Left lung (tissue), 10 donors: ENCODE data around the gene KRTAP10-6. TPM values are rescaled to one million over a fixed set of nuclear protein-coding genes. Genes with fewer than 3 reads are reported as not detected.

Experiments
- ATAC-seq: fragments of 200-7000 bp; cut with Tn5 transposase; one replicate; pipeline ENCODE4 v1.9.1; 2020; ENCODE audit warnings: moderate library complexity
- DNase-seq, 4 donors: peaks; one replicate each; pipeline ENCODE4 v3.0.0-alpha.2; 2013 to 2020
- H3K27ac ChIP-seq, 2 donors: fragments of 200-600 bp; sonication (generic) in 1 of 2; one replicate each; pipeline versions ENCODE4 v1.5.0 to v1.8.0; 2020 to 2021
- H3K27me3 ChIP-seq, 2 donors: fragments of 200-600 bp; sonication (generic) in 1 of 2; one replicate each; pipeline versions ENCODE4 v1.5.0 to v1.8.0; 2020 to 2021
- H3K36me3 ChIP-seq, 2 donors: fragments of 200-600 bp; sonication (generic) in 1 of 2; one replicate each; pipeline versions ENCODE4 v1.5.0 to v1.8.0; 2020 to 2021
- H3K4me1 ChIP-seq, 2 donors: fragments of 200-600 bp; one replicate each; pipeline ENCODE4 v1.8.0; 2021
- H3K4me3 ChIP-seq, 2 donors: fragments of 200-600 bp; sonication (generic) in 1 of 2; one replicate each; pipeline versions ENCODE4 v1.5.0 to v1.8.0; 2020 to 2021; ENCODE audit warnings: mild to moderate bottlenecking in 1 of 2
- H3K9me3 ChIP-seq, 2 donors: fragments of 200-600 bp; sonication (generic) in 1 of 2; one replicate each; pipeline versions ENCODE4 v1.5.0 to v1.8.0; 2020 to 2021
- CTCF ChIP-seq, 2 donors: fragments of 200-600 bp; sonication (generic) in 1 of 2; IDR thresholded peaks; one replicate each; pipeline versions ENCODE4 v1.5.0 to v1.8.0; 2021; ENCODE audit warnings: antibody characterized with exemption in 2 of 2
- intact Hi-C, 2 donors: fragments of 100-400 bp; cut with DNase I; formaldehyde crosslinking; loops; one replicate each; pipeline versions ENCODE4 v1.11.2 to v1.14.2; 2022
- polyA plus RNA-seq, 6 donors: library from polyadenylated mRNA; unstranded; fragments of 120-200 nt; gene quantifications; one replicate each; pipeline ENCODE4 v1.2.1, GENCODE V29; 2013; ENCODE audit not compliant: insufficient read length in 6 of 6
- total RNA-seq, 2 donors: library from RNA; stranded (reverse); fragmentation: NEBNext Ultra II Directional; extraction: Animal tissue kit (Norgen Biotek cat#: 25700); gene quantifications; one replicate each; pipeline ENCODE4 v1.2.1, GENCODE V29; 2021
- donor health status: DM: no; HTN: yes; CAD: no.
- donor health status: DM: no; HTN: no; CAD: no.

Gene KRTAP10-6
- total and polyA plus RNA-seq, 8 donors: not detected

GRCh38 chr21:44637018-44637850, 44.9 kb upstream of the KRTAP10-6 start, which contains the start of gene KRTAP10-10:
KRTAP10-10 (plus strand) TSS chr21:44637356; CDS start chr21:44637418, 62 bp downstream.
- no peaks in the 10 kb centered on the region for H3K4me1 ChIP-seq
- peak in 1 of 4 donors; percentile 63 for DNase-seq
- no peak for TF ChIP-seq CTCF (IDR thresholded peaks at IDR 0.05)
- intact Hi-C loops: no loop called here
- H3K4me3 ChIP-seq: no peak within 1 kb of the TSS
- no peak within 1 kb of the TSS for H3K27ac ChIP-seq
- H3K36me3 ChIP-seq: no peaks in the 10 kb centered on the region
- H3K27me3 ChIP-seq: peaks cover 0 to 28% of the 10 kb centered on the region in 2 donors
- no peak for ATAC-seq
- peaks cover 0 to 15% of the 10 kb centered on the region in 2 donors for H3K9me3 ChIP-seq

GRCh38 chr21:44636209-44637017, 44.1 kb upstream of the KRTAP10-6 start:
- no peak overlapping the region for H3K4me3 ChIP-seq
- H3K27ac ChIP-seq: no peak overlapping the region
- H3K36me3 ChIP-seq: no peaks in the 10 kb centered on the region
- DNase-seq (peak in 1 of 4 donors; percentile 39), ATAC-seq (no peak)
- H3K9me3 ChIP-seq: peaks cover 0 to 24% of the 10 kb centered on the region in 2 donors
- no peak for TF ChIP-seq CTCF (IDR thresholded peaks at IDR 0.05)
- H3K27me3 ChIP-seq: peaks cover 0 to 28% of the 10 kb centered on the region in 2 donors
- H3K4me1 ChIP-seq: no peaks in the 10 kb centered on the region
- intact Hi-C loops: no loop called here

GRCh38 chr21:44632067-44632466, 39.8 kb upstream of the KRTAP10-6 start:
- peaks cover 0 to 31% of the 10 kb centered on the region in 2 donors for H3K27me3 ChIP-seq
- no peaks in the 10 kb centered on the region for H3K36me3 ChIP-seq
- H3K4me1 ChIP-seq: no peaks in the 10 kb centered on the region
- intact Hi-C loops: no loop called here
- no peak overlapping the region for H3K4me3 ChIP-seq
- DNase-seq: no peak
- H3K9me3 ChIP-seq: peaks cover 0 to 23% of the 10 kb centered on the region in 2 donors
- TF ChIP-seq CTCF (IDR thresholded peaks at IDR 0.05): no peak
- H3K27ac ChIP-seq: no peak overlapping the region
- no peak for ATAC-seq

GRCh38 chr21:44630440-44630839, 38.1 kb upstream of the KRTAP10-6 start:
- ATAC-seq (no peak), DNase-seq (no peak)
- Histone ChIP-seq H3K27ac (no peak overlapping the region), H3K9me3 (peaks cover 0 to 23% of the 10 kb centered on the region in 2 donors), H3K36me3 (no peaks in the 10 kb centered on the region), H3K4me3 (no peak overlapping the region), H3K27me3 (peaks cover 0 to 27% of the 10 kb centered on the region in 2 donors), H3K4me1 (no peaks in the 10 kb centered on the region)
- no peak for TF ChIP-seq CTCF (IDR thresholded peaks at IDR 0.05)
- intact Hi-C loops: no loop called here
